Esophagus muscularis mucosa (tissue), 3 donors: ENCODE measurements around the gene ARMC2.

ENCODE experiments used
- CTCF ChIP-seq, 3 experiments: fragments of 200-600 bp in 2 of 3; fragments of 450-650 bp in 1 of 3; sonication (generic) in 2 of 3; IDR thresholded peaks; one replicate each; pipeline ENCODE4 v1.5.1; 2017 to 2019; ENCODE audit warnings: antibody characterized with exemption in 3 of 3, mild to moderate bottlenecking in 2 of 3, moderate library complexity in 1 of 3
- POLR2A ChIP-seq: fragments of 450-650 bp; IDR thresholded peaks from one replicate; pipeline ENCODE4 v1.6.1; 2017; ENCODE audit warnings: antibody characterized with exemption, moderate library complexity, mild to moderate bottlenecking, low read depth

- TF ChIP-seq CTCF (IDR thresholded peaks at IDR 0.05) (no peak), POLR2A (no peak)
These were observed 134.9 kb downstream of the ARMC2 start for GRCh38 chr6:108983151-108983550.
